ENCODE measurements around the gene FAM78A.
"Not testable (repeated sequence)": the region's sequence is repeated elsewhere in the genome, so short reads cannot be mapped to it uniquely, and the experiment has no call there.

DNA sequence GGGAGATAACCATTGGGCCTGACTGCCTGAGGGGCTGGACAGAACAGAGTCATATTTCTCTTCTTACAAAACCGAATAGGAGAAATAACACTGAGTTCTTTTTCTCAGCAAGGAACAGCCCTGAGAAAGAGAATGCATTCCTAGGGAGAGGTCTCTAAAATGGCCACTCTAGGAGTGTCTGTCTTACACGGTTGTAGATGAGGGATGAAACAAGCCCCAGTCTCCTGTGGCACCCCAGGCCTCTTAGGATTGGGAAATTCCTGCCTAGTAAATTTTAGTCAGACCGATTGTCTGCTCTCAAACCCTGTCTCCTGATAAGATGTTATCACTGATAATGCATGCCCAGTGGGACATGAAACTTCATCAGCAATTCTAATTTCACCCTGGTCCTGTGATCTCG lies 64.4 kb downstream of the FAM78A start:
- not testable (repeated sequence) for TF ChIP-seq POLR2A (IDR thresholded peaks at IDR 0.05; ENCODE audit: low read length); GATA1 (IDR thresholded peaks at IDR 0.05; ENCODE audit: low read depth, low read length)

All from erythroblast (primary cell).